Epithelial cell of umbilical artery (primary cell): ENCODE results near the gene GOLGA8K. TPM values are rescaled to one million over a fixed set of nuclear protein-coding genes. Genes with fewer than 3 reads are reported as not detected.

Source experiments
- total RNA-seq: library from RNA; depleted of rRNA; stranded (reverse); fragments of >200 nt; gene quantifications from 2 replicates; pipeline ENCODE4 v1.2.3, GENCODE V29; 2014

GOLGA8K gene
- 0.30 and 0.32 TPM in 2 replicates for total RNA-seq

GRCh38 chr15:32403192-32403591 is at the start of gene GOLGA8K:
Gene GOLGA8K (minus strand): TSS chr15:32403292. CDS start chr15:32403194, 98 bp downstream.

Other genes starting within 250 kb of the GOLGA8K start
- 1.1 TPM in 1 of 2 replicates, not detected in the other for gene GOLGA8O, start 52.3 kb upstream of the GOLGA8K start, total RNA-seq
- gene GOLGA8N, start 190.2 kb upstream of the GOLGA8K start, total RNA-seq, result 1.6 and 2.1 TPM in 2 replicates
- gene ARHGAP11A, start 212.2 kb upstream of the GOLGA8K start, total RNA-seq, result 23.1 and 25.4 TPM in 2 replicates
- gene SCG5, start 238.4 kb upstream of the GOLGA8K start, total RNA-seq, result 3.2 and 4.6 TPM in 2 replicates